GM08714 (cell line): Measurements from ENCODE around the gene ANKS1B.
"Not testable (repeated sequence)": the region's sequence is repeated elsewhere in the genome, so short reads cannot be mapped to it uniquely, and the experiment has no call there.

Source experiments
- H3K4me3 ChIP-seq: fragments of 200-500 bp; sonication (Bioruptor generic); 2 replicates; pipeline ENCODE4 v1.5.1; 2014; ENCODE audit warnings: mild to moderate bottlenecking, low read length, inconsistent platforms
- ZNF274 ChIP-seq: IDR thresholded peaks from 2 replicates; pipeline ENCODE4 v1.6.1; 2012; ENCODE audit warnings: mild to moderate bottlenecking, low read depth, low read length

Gene ANKS1B

DNA sequence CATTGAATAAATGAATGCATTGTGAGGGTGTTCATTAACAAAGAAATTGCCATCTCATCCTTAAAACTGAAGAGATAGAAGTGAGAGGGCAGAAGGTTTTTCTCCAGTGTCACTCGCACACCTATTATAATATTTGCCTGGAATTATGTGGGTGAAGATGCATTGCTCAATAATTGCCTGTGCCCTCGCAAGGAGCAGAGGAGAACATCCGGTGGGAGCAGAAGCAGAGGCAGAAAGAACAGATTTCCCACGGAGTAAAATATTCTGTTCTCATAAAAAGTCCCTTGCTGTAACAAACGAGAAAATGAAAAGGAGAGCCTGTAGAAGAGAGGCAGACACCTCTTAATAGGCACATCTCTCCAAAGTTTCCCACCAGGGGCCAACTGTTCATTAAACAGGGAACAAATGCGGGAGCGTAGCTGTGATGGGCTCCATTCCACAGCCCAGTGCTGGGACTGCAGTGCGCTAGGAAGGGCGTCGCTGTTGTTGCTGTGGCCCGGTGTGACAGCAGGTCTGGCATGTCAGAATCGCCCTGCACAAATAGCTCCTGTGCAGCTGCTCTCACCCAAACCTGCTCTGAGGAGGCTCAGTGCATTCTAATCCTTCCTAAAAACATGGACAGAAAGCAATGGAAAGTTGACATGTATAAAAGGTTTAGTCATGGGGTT is 979.8 kb downstream of the ANKS1B start:
- H3K4me3 ChIP-seq = no peak overlapping the region
- no peak for TF ChIP-seq ZNF274

GRCh38 chr12:99002731-99003130 is 982.0 kb downstream of the ANKS1B start:
- H3K4me3 ChIP-seq = no peak overlapping the region
- TF ChIP-seq ZNF274 = no peak

DNA sequence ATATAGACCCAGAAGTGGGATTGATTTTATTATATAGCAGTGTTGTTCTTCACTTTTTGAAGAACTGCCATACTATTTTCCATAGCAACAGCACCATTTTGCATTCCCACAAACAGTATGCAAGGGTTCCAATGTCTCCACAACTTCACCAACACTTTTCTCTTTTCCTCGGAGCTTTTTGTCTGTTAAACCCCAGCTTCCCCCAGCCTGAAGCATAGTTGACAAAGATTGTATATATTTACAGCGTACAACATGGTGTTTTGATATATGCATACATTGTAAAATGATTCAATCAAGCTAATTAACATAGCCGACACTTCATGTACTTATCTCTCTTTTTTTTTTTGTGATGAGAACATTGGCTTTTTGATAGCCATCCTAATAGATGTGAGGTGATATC is 982.6 kb downstream of the ANKS1B start:
- TF ChIP-seq ZNF274 = no peak
- H3K4me3 ChIP-seq = no peak overlapping the region

GRCh38 chr12:98999559-98999958 is 985.2 kb downstream of the ANKS1B start:
- no peak overlapping the region for H3K4me3 ChIP-seq
- no peak for TF ChIP-seq ZNF274

DNA sequence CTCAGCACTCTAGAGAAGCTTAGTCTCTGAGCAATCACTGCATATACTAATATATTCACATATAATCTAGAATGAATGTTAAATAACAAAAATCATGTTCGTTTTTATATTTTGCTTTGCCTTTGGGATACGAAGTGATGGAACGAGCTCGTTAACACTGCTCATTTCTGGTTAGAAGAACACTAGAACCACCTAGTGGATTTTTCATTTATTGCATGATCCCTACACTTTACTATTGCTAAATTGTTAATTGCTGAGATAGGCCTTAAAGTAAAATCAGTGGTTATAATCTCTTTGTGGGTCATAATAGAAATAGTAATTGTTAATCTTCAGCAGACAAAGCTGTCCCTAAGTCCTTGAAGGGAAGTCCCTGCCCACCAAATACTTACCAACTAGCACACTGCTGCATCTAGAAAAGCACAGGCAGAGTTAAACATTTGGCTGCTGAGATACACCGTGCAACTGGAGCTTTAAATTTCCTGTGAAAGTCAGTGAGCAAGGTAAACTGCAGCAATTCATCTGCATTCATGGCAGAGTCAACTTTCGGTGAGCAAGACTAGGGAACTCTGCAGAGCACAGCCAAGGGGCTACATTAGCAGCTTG is 985.9 kb downstream of the ANKS1B start:
- TF ChIP-seq ZNF274 = no peak

GRCh38 chr12:98997899-98998298 is 986.8 kb downstream of the ANKS1B start:
- no peak overlapping the region for H3K4me3 ChIP-seq
- TF ChIP-seq ZNF274 = no peak

More for the DNA sequence above, 985.9 kb downstream of the ANKS1B start:
- H3K4me3 ChIP-seq = no peak overlapping the region

GRCh38 chr12:98990648-98991047 is 994.1 kb downstream of the ANKS1B start:
- TF ChIP-seq ZNF274 = no peak

GRCh38 chr12:98985156-98985555 is 999.6 kb downstream of the ANKS1B start:
- TF ChIP-seq ZNF274 = no peak
- H3K4me3 ChIP-seq = no peak overlapping the region

More at GRCh38 chr12:98990648-98991047, 994.1 kb downstream of the ANKS1B start:
- H3K4me3 ChIP-seq = no peak overlapping the region

GRCh38 chr12:98983647-98984046 is 1001.1 kb downstream of the ANKS1B start:
- H3K4me3 ChIP-seq = no peak overlapping the region
- TF ChIP-seq ZNF274 = no peak

GRCh38 chr12:98980508-98980907 is 1004.2 kb downstream of the ANKS1B start:
- H3K4me3 ChIP-seq = no peak overlapping the region
- TF ChIP-seq ZNF274 = no peak

DNA sequence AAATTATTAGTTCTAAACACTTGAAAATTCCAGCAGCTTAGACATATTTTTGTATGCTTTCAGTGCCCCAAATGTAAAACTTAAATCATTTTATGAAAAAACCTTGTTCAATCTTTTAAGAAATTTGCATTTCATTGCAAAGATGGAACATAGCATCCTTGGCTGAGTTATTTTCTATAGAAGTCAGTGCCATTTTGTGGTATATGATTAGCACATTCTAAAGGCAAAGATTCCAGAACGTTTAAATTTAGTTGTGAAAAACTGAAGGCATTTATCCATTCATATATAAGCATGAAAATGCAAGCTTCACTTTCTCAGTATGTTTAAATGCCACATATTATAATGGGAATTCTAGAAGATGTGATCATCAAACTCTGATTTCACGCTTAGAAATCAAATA is 1007.5 kb downstream of the ANKS1B start:
- no peak overlapping the region for H3K4me3 ChIP-seq
- TF ChIP-seq ZNF274 = no peak

GRCh38 chr12:98974767-98975381 is 1009.9 kb downstream of the ANKS1B start:
- no peak for TF ChIP-seq ZNF274
- H3K4me3 ChIP-seq = no peak overlapping the region

GRCh38 chr12:98973395-98973794 is 1011.3 kb downstream of the ANKS1B start:
- H3K4me3 ChIP-seq = no peak overlapping the region
- no peak for TF ChIP-seq ZNF274

- TF ChIP-seq ZNF274 = no peak
- H3K4me3 ChIP-seq = no peak overlapping the region
Measured at GRCh38 chr12:98970950-98971349, 1013.8 kb downstream of the ANKS1B start.

GRCh38 chr12:98970210-98970609 is 1014.5 kb downstream of the ANKS1B start:
- H3K4me3 ChIP-seq = no peak overlapping the region
- TF ChIP-seq ZNF274 = no peak

GRCh38 chr12:98968896-98969295 is 1015.8 kb downstream of the ANKS1B start:
- TF ChIP-seq ZNF274 = no peak
- no peak overlapping the region for H3K4me3 ChIP-seq

DNA sequence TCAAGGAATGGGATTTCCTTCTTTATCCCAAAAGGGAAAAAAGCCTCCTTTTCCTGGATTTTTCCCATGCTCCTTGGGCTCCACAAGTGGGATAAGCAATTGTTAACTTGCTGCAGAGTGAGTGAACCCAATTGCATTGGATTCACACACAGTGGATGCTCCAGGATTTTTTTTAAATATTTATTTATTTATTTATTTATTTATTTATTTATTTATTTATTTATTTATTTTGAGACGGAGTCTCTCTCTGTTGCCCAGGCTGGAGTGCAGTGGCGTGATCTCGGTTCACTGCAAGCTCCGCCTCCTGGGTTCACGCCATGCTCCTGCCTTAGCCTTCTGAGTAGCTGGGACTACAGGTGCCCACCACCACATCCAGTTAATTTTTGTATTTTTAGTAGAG is 1027.6 kb downstream of the ANKS1B start:
- not testable (repeated sequence) for H3K4me3 ChIP-seq
